Thyroid gland (tissue), 4 donors: Measurements from ENCODE around the gene SCARF1. TPM values are rescaled to one million over a fixed set of nuclear protein-coding genes. Genes with fewer than 3 reads are reported as not detected.

Experiments used
- DNase-seq, 2 donors: peaks; one replicate each; pipeline ENCODE4 v3.0.0-alpha.2; 2019
- H3K27ac ChIP-seq, 3 donors: fragments of 200-600 bp; sonication (generic); 1 replicate in 2 of 3; 2 replicates in 1 of 3; pipeline ENCODE4 v1.5.1; 2016 to 2019; ENCODE audit warnings: mild to moderate bottlenecking in 1 of 3, moderate library complexity in 1 of 3
- H3K27me3 ChIP-seq: fragments of 200-600 bp; sonication (generic); one replicate; pipeline ENCODE4 v1.5.1; 2019
- H3K36me3 ChIP-seq, 2 donors: fragments of 200-600 bp; sonication (generic); one replicate each; pipeline ENCODE4 v1.5.1; 2016 to 2019
- H3K4me1 ChIP-seq, 2 donors: fragments of 200-600 bp; sonication (generic); one replicate each; pipeline ENCODE4 v1.5.1; 2017 to 2019
- H3K4me3 ChIP-seq, 3 donors: fragments of 200-600 bp; sonication (generic); replicated peaks in 1 of 3; 1 replicate in 2 of 3; 2 replicates in 1 of 3; pipeline ENCODE4 v1.5.1; 2016; ENCODE audit warnings: mild to moderate bottlenecking in 1 of 3
- H3K9me3 ChIP-seq: fragments of 200-600 bp; sonication (generic); one replicate; pipeline ENCODE4 v1.5.1; 2017
- POLR2A ChIP-seq, 2 donors: fragments of 450-650 bp; IDR thresholded peaks; one replicate each; pipeline ENCODE4 v1.6.1; 2017; ENCODE audit warnings: antibody characterized with exemption in 2 of 2, mild to moderate bottlenecking in 2 of 2, moderate library complexity in 1 of 2
- WGBS, 2 donors: methylation state at CpG; one replicate each; pipeline ENCODE4 v1.1.5; 2017; 5-methylcytosine and 5-hydroxymethylcytosine counted together
- intact Hi-C: fragments of 100-400 bp; cut with DNase I; formaldehyde crosslinking; loops from one replicate; pipeline ENCODE4 v1.15.1; 2023
- total RNA-seq, 4 donors: library from RNA; depleted of rRNA; stranded (reverse); fragments of >200 nt; gene quantifications; one replicate each; pipeline ENCODE4 v1.2.3, GENCODE V29; 2016
- TF ChIP-seq, protein P1 (sequence below), 6 experiments: fragments of 200-600 bp in 3 of 6; fragments of 450-650 bp in 3 of 6; sonication (generic) in 3 of 6; IDR thresholded peaks; one replicate each; pipeline ENCODE4 v1.5.1; 2016 to 2019; ENCODE audit warnings: antibody characterized with exemption in 6 of 6, mild to moderate bottlenecking in 2 of 6, inconsistent platforms in 1 of 6, moderate library complexity in 1 of 6

SCARF1 gene
- total RNA-seq, 4 donors from 2014 or later, result 31.6 to 52.0 (median 35.5) TPM

DNA sequence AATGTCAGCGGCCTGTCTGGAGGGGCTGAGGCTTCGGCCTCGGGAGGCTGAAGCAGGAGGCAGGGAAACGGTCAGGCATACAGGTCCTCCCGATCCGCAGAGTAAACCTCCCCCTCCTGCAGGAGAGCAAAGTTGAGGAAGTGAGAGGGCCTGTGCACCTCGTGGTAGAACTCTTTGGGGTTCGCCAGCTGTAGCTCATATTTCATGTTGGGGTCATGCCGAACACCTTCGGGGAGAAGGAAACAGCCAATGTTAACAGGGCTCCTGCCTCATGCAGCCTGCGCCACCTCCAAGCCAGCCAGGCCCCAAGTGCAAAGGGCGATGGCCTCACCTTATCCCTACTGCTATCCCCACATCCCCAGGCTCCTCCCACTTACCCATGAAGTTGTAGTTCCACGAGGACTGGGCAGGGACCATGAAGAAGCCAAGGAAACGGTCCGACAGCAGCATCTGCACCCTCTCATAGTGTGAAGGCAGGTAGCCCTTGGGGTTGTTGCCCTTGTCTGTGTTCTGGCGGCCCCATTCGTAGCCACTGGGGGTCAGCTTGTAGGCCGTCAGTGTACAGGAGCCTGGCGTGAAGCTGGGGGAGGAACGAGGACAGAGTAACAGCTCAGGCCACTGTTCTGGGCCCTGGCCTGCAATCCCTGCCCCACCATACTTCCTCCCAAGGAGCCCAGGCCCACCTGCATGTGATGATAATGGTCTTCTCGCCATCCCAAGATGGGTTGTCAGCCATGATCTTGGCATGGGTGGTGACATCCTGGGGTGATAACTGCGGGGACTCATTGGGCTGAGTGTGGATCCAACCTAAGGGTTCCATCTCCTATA, 5.4 kb upstream of the SCARF1 start:
- no peak overlapping the region for H3K4me3 ChIP-seq
- intact Hi-C loops, result no loop called here
- no peak for DNase-seq
- peaks cover 55% of the 10 kb centered on the region in 2 donors for H3K36me3 ChIP-seq
- peak overlapping the region; percentile 95 to 100 (median 100) for H3K27ac ChIP-seq
- WGBS, 2 donors, result 90 to 91% methylated on average over 21 to 22 of the region's 22 CpGs
- peaks cover 28 to 41% of the 10 kb centered on the region in 2 donors for H3K4me1 ChIP-seq
- no peak for TF ChIP-seq POLR2A (IDR thresholded peaks at IDR 0.05)
- TF ChIP-seq, protein P1, sequence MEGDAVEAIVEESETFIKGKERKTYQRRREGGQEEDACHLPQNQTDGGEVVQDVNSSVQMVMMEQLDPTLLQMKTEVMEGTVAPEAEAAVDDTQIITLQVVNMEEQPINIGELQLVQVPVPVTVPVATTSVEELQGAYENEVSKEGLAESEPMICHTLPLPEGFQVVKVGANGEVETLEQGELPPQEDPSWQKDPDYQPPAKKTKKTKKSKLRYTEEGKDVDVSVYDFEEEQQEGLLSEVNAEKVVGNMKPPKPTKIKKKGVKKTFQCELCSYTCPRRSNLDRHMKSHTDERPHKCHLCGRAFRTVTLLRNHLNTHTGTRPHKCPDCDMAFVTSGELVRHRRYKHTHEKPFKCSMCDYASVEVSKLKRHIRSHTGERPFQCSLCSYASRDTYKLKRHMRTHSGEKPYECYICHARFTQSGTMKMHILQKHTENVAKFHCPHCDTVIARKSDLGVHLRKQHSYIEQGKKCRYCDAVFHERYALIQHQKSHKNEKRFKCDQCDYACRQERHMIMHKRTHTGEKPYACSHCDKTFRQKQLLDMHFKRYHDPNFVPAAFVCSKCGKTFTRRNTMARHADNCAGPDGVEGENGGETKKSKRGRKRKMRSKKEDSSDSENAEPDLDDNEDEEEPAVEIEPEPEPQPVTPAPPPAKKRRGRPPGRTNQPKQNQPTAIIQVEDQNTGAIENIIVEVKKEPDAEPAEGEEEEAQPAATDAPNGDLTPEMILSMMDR (IDR thresholded peaks at IDR 0.05), result no peak
- H3K9me3 ChIP-seq, result no peaks in the 10 kb centered on the region
- H3K27me3 ChIP-seq, result no peaks in the 10 kb centered on the region

DNA sequence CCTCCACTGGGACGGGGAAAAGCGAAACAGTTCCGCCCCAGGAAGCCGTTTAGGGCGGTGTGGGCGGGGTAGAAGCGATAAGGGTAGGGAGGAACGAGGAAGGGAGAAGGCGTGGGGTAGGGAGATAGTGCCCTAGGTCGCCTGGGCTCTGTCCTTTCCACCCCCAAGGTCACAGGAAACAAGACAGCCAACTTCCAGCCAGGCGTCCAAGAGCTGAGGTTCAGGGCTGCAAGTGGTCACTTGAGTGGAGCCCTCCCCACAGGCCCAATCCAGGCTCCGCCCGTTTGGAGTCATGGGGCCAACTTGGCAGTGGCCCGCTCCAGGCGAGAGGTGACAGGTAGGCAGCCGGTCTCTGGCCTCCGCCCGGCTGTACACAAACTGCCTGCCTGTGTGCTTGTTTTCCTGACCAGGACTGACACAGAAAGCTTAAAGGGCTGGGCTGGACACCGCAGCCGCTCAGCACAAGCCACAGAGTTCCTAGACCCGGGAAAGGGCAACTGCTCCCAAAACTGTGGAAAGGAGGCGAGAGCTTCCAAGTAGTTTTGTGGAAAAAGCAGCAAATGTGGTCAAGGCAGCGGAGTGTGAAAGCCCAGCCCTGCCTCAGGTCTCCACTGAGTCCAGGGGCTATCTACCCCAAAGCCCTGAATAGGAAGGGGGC, 4.4 kb upstream of the SCARF1 start, which contains the start of gene RILP:
RILP (minus strand) TSS at position 23 of the 658 bp plus-strand sequence. CDS start 62 bp downstream, outside the sequence.
- peak; percentile 97 for DNase-seq
- intact Hi-C loops, result loop anchor here (5.0 kb wide), 1 partner anchor 78 kb away; no protein-coding TSS in a partner anchor
- Histone ChIP-seq H3K9me3 (no peaks in the 10 kb centered on the region), H3K4me1 (peaks cover 28 to 50% of the 10 kb centered on the region in 2 donors), H3K27me3 (no peaks in the 10 kb centered on the region), H3K36me3 (peaks cover 45 to 46% of the 10 kb centered on the region in 2 donors), H3K4me3 (peak within 1 kb of the TSS; percentile 74 to 93 (median 89)), H3K27ac (peak within 1 kb of the TSS; percentile 95 to 100 (median 100))
- WGBS, 2 donors, result 14 to 19% methylated on average over 17 to 18 of the region's 23 CpGs
- TF ChIP-seq, protein P1 (IDR thresholded peaks at IDR 0.05), result no peak
- TF ChIP-seq POLR2A (IDR thresholded peaks at IDR 0.05), result peak; percentile 34 to 94

DNA sequence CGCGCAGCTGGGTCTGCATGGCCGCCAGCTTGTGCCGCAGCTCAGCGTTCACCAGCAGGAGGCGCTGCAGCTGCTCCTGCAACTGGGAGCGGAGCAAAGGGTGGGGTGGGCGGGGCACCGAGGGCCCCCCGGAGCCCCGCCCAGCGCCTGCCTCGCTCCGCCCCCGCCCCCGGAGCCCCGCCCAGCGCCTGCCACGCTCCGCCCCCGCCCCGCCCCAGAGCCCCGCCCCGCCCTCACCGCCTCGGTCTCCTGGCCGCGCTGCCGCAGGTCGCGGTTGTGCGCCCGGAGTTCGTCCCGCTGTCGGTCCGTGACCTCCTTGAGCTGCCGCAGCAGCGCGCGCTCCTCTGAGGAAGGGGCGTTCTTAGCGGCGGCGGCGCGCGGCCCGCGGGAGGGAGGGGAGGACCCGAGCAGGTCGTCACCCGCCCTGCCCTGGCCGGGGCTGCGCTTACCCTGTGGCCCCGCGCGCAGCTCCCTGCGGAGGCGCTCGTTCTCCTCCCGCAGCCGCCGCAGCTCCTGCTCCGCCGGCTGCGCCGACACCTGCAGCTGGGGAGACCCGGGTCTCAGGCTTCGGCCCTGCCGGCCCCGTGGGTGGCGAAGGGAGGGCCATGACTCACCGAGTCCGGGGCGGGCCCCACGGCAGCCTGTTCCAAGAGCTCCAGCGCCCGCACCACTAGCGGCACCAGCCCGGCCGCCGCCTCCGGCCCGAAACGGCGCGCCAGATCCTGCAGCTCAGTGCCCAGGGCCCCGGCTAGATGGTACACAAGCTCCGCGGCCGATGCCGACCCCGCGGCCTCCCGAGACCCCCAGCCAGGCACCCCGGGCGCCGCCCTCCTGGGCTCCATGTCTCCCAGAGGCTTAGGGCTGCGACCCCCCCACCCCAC, 3.7 kb upstream of the SCARF1 start:
- no peaks in the 10 kb centered on the region for H3K9me3 ChIP-seq
- DNase-seq, result peak; percentile 95 to 96
- peaks cover 35 to 57% of the 10 kb centered on the region in 2 donors for H3K4me1 ChIP-seq
- 0 to 5% methylated on average over 4 to 28 of the region's 100 CpGs for WGBS, 2 donors
- H3K4me3 ChIP-seq, result peak overlapping the region; percentile 74 to 93 (median 89)
- peak; percentile 58 to 86 for TF ChIP-seq POLR2A (IDR thresholded peaks at IDR 0.05)
- TF ChIP-seq, protein P1 (IDR thresholded peaks at IDR 0.05), result peak in 3 of 6 experiments; percentile 67 to 99 (median 83)
- no peaks in the 10 kb centered on the region for H3K27me3 ChIP-seq
- intact Hi-C loops, result loop anchor here (5.0 kb wide), 1 partner anchor 77 kb away; no protein-coding TSS in a partner anchor
- H3K27ac ChIP-seq, result peak overlapping the region; percentile 95 to 100 (median 100)
- H3K36me3 ChIP-seq, result peaks cover 37 to 38% of the 10 kb centered on the region in 2 donors

DNA sequence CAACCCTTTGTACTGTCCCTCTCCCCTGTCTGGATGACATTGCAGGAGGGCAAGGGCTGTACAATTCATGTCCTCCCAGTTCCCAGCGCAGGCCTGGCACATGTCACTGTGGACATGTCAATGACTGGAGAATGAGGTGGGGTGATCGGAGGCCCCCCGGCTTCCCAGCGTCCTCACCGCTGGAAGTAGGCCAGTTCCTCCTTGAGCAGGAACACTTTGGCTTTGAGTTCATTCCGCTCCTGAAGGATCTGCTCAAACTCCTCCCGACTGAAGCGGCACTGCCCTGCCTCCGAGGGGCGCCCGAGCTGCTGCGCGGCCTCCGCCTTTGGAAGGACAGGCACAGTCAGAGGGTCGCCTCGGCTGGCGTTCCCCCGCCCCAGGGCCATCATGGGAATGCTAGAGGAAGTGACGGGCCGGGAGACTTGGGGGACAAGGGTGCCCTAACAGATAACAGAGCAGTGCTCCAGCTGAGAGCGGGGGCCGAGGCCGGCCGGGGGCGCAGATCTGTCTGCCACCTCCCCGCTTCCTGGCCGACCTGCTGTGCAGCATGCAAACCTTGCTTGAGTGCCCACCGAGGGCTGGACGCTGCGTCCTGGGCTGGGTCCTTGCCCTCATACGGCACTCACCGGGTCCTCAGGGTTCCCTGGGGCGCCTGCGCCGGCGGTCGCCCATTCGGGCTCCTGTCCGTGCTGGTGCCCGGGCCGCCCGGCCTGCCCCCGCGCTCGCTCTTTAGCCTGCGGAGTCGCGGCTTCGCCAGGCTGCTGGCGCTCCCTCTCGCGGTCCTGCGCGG, 2.8 kb upstream of the SCARF1 start:
- WGBS, 2 donors, result 11 to 14% methylated on average over 1 to 3 of the region's 54 CpGs
- Histone ChIP-seq H3K36me3 (peaks cover 29 to 30% of the 10 kb centered on the region in 2 donors), H3K27me3 (no peaks in the 10 kb centered on the region), H3K4me3 (peak overlapping the region in 2 of 3 donors; percentile 17 to 35), H3K9me3 (no peaks in the 10 kb centered on the region), H3K27ac (peak overlapping the region; percentile 76 to 100 (median 85)), H3K4me1 (peaks cover 38 to 64% of the 10 kb centered on the region in 2 donors)
- DNase-seq, result peak; percentile 63 to 74
- intact Hi-C loops, result loop anchor here (5.0 kb wide), 1 partner anchor 76 kb away; no protein-coding TSS in a partner anchor
- TF ChIP-seq POLR2A (IDR thresholded peaks at IDR 0.05), result no peak
- TF ChIP-seq, protein P1 (IDR thresholded peaks at IDR 0.05), result peak in 3 of 6 experiments; percentile 58 to 96 (median 92)
